Muscle of arm (tissue), 14 donors: Measurements from ENCODE around the gene ARPC5. TPM values are rescaled to one million over a fixed set of nuclear protein-coding genes. Genes with fewer than 3 reads are reported as not detected.
"Not testable (repeated sequence)": the region's sequence is repeated elsewhere in the genome, so short reads cannot be mapped to it uniquely, and the experiment has no call there.

Source experiments
- DNase-seq: peaks from one replicate; pipeline ENCODE4 v3.0.0-alpha.2; 2013
- long read RNA-seq, 11 donors: transcript quantifications; one replicate each; lab custom pipeline, GENCODE V29; 2026
- polyA plus RNA-seq, 12 donors: library from polyadenylated mRNA; unstranded; fragments of 120-200 nt; gene quantifications; one replicate each; pipeline ENCODE4 v1.2.1, GENCODE V29; 2013; ENCODE audit not compliant: insufficient read length in 12 of 12

ARPC5 gene
- polyA plus RNA-seq = 100 to 1,000 TPM in 3 of 12 donors, 10 to 100 TPM in 8, not detected in 1; 73.7 to 139 (median 93.4) TPM
- long read RNA-seq, donor 1, full-length matches to known transcripts = 182 of 261 reads
- long read RNA-seq, donor 1, partial matches to known transcripts = 69 of 261 reads
- long read RNA-seq, donor 1, other reads (novel, unspliced or antisense) = 10 of 261 reads
- long read RNA-seq, donor 2, full-length matches to known transcripts = 58 of 58 reads
- long read RNA-seq, donor 2, partial matches to known transcripts = 0 of 58 reads
- long read RNA-seq, donor 2, other reads (novel, unspliced or antisense) = 0 of 58 reads
- long read RNA-seq, donor 3, full-length matches to known transcripts = 65 of 65 reads
- long read RNA-seq, donor 3, partial matches to known transcripts = 0 of 65 reads
- long read RNA-seq, donor 3, other reads (novel, unspliced or antisense) = 0 of 65 reads
- long read RNA-seq, donor 4, full-length matches to known transcripts = 36 of 43 reads
- long read RNA-seq, donor 4, partial matches to known transcripts = 7 of 43 reads
- long read RNA-seq, donor 4, other reads (novel, unspliced or antisense) = 0 of 43 reads
- long read RNA-seq, donor 5, full-length matches to known transcripts = 123 of 131 reads
- long read RNA-seq, donor 5, partial matches to known transcripts = 0 of 131 reads
- long read RNA-seq, donor 5, other reads (novel, unspliced or antisense) = 8 of 131 reads
- long read RNA-seq, donor 6, full-length matches to known transcripts = 74 of 74 reads
- long read RNA-seq, donor 6, partial matches to known transcripts = 0 of 74 reads
- long read RNA-seq, donor 6, other reads (novel, unspliced or antisense) = 0 of 74 reads
- long read RNA-seq, donor 7, full-length matches to known transcripts = 37 of 42 reads
- long read RNA-seq, donor 7, partial matches to known transcripts = 0 of 42 reads
- long read RNA-seq, donor 7, other reads (novel, unspliced or antisense) = 5 of 42 reads
- long read RNA-seq, donor 8, full-length matches to known transcripts = 104 of 118 reads
- long read RNA-seq, donor 8, partial matches to known transcripts = 5 of 118 reads
- long read RNA-seq, donor 8, other reads (novel, unspliced or antisense) = 9 of 118 reads
- long read RNA-seq, donor 9, full-length matches to known transcripts = 79 of 79 reads
- long read RNA-seq, donor 9, partial matches to known transcripts = 0 of 79 reads
- long read RNA-seq, donor 9, other reads (novel, unspliced or antisense) = 0 of 79 reads
- long read RNA-seq, donor 10, full-length matches to known transcripts = 72 of 77 reads
- long read RNA-seq, donor 10, partial matches to known transcripts = 0 of 77 reads
- long read RNA-seq, donor 10, other reads (novel, unspliced or antisense) = 5 of 77 reads
- long read RNA-seq, donor 11, full-length matches to known transcripts = 107 of 137 reads
- long read RNA-seq, donor 11, partial matches to known transcripts = 24 of 137 reads
- long read RNA-seq, donor 11, other reads (novel, unspliced or antisense) = 6 of 137 reads

DNA sequence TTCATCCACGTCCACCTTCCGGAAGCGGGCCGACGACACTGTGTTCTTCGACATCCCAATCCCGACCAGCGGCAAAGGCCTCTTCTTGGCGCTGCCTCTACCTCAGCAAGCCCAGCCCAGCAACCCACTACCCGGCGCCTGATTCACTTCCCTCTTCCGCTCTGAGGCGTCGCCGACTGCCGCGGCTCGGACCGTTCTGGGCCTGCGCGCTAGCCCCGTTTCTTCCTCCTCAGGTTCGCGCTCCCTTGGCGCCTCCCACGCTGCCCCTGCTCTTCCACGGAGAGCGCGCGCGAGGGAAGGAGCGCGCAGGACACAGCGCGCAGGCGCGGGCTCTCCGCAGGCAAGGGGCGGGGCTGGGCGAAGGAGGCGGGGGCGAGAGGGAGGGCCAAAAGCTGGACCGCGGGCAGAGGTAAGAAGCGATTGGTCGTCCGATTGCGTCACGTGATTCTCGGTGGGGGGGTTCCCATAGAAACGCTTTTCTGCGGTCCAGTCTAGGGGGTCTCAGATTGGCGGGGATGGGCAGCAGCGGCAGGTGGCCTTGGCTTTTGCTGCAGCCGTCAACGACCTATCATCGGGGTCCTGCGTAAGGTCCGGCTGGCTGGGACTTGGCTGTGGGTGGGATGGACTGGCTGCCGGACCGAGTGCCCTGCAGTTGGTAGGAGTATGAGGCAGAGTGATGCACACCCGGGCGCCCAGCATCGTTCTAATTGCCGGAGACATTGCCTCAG lies at the start of gene ARPC5:
ARPC5 (minus strand) TSS at position 178 of the 728 bp plus-strand sequence; CDS start at position 54, 124 bp downstream.
- peak; percentile 98 for DNase-seq

DNA sequence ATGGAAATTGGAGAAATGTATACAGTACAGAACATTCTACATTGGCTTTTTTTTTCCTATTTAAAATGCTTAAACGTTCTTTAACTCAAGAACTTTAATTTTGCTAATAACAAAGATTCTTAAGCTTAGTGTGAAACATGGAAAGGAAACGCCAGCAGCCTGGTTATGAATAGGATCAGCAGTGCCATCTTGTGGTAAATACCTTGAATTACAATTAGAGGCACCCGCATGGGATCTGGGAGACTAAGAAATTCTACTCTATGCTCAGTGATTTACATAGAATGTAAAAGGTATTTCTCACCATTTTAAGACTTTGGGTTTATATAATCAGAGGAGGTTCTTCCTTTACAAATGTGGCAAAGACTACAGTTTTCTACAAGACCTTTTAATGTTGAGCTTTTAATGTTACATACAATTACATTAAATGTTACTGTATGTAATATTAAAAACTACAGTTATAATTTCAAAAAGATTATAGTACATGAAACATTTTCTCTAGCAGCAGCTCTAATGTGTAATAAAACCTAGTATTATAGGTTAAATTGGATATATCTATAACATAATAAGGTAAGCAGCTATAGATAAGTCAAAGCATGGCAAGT lies 49.6 kb upstream of the ARPC5 start:
- DNase-seq = no peak

DNA sequence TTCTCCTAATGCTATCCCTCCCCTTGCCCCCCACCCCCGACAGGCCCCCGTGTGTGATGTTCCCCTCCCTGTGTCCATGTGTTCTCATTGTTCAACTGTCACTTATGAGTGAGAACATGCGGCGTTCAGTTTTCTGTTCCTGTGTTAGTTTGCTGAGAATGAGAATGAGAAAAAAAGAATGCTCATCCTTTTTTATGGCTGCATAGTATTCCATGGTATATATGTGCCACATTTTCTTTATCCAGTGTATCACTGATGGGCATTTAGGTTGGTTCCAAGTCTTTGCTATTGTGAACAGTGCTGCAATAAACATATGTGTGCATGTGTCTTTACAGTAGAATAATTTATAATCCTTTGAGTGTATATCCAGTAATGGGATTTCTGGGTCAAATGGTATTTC lies 43.8 kb upstream of the ARPC5 start:
- not testable (repeated sequence) for DNase-seq

DNA sequence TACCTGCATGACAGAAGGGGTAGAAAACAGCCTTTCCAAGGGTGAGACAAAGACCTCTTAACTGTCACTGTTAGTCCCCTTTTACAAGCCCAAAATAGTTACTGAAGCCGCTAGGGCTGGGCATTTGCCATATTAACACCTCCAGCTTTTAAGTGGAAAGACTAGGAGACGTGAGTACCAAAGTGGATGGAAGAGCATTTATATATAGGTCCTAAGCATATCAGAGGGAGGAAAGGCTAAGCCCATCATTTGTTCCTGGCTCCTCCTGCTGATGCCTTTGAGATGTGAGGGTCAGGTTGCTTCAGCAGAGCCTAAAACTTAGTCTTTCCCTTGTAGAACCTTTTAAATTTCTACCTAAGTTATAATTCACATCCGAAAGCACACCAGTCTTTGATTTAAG lies 43.2 kb upstream of the ARPC5 start:
- DNase-seq = no peak

- DNase-seq = no peak
These were observed 41.1 kb upstream of the ARPC5 start for GRCh38 chr1:183676586-183677189.

DNA sequence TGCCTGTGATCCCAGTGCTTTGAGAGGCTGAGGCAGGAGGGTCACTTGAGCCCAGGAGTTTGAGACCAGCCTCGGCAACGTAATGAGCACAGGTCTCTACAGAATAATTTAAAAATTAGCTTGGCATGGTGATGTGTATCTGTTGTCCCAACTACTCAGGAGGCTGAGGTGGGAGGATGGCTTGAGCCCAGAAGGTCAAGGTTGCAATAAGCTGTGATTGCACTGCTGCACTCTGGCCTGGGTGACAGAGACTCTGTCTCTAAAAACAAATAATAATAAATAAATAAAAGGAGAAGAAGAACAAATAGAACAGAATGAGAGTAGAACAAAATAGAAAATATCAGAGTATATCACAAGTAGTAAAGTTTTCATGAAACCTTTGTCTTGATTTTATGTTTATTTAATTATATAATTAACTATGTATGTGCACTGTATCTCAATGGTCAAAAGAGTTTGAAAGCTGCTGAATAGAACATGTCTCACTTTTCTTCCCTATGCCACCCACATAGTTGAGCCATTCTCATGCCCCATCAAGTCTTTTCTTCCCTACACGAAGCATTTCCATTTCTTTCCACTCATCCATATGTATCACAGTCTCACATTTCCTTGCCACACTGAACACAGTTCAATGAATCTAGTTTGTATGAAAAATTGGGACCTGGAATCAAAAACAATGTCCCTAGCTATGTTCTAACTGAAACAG lies 40.5 kb upstream of the ARPC5 start:
- no peak for DNase-seq

DNA sequence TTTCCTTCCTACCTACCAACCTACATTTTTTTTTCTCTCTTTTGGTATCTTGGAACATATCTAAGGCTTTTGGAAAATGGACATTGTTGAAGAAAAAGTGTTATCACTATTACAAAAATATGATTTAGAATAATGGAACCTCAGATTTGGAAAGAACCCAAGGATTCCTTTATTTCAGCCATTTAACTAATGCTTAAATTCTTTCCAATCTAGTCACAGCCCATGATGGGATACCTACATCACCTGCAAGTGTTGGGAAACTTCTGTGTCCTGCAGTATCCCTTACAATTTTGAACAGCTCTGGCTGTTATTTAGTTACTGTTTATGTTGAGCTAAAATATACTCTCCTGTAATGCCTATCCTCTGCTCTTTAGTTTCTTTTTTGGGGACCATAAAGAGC lies 39.8 kb upstream of the ARPC5 start:
- DNase-seq = no peak

DNA sequence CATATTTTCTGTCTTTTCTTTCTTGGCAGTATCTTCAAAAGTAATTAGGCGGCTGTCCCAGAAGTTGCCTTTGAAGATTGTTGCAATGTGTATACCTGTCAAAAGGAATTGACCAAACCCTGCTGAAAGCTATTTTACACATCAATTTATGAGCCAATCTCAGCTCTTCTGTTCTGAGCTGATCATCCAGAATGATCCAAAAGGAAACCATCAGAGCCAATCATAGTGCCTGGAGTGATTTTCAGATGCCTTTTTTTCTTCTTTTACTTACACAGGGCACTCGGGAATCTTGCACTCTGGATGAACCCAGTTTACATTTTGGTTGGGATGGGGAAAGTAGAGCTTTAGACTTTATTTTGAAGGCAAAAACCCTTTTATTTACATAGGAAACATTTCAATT lies 39.3 kb upstream of the ARPC5 start:
- DNase-seq = peak; percentile 79

DNA sequence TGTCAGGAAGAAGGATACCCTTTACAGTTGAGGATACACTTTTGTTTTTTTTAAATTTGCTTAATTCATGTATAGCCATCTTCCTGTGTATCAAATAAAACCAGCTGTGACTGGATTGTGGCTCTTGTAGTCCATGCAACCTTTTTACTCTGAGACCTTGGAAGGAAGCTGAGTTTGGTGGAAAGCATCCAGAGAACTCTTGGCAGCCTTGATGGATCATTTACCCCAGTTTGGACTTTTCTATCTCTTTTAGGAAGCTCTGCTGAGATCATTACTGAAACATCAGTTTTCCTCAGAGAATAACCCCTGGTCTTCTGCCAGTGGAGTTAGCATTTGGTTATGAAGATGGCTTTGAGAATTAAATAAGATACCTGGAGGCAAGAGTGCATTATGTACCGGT lies 38.8 kb upstream of the ARPC5 start:
- DNase-seq = peak; percentile 97

DNA sequence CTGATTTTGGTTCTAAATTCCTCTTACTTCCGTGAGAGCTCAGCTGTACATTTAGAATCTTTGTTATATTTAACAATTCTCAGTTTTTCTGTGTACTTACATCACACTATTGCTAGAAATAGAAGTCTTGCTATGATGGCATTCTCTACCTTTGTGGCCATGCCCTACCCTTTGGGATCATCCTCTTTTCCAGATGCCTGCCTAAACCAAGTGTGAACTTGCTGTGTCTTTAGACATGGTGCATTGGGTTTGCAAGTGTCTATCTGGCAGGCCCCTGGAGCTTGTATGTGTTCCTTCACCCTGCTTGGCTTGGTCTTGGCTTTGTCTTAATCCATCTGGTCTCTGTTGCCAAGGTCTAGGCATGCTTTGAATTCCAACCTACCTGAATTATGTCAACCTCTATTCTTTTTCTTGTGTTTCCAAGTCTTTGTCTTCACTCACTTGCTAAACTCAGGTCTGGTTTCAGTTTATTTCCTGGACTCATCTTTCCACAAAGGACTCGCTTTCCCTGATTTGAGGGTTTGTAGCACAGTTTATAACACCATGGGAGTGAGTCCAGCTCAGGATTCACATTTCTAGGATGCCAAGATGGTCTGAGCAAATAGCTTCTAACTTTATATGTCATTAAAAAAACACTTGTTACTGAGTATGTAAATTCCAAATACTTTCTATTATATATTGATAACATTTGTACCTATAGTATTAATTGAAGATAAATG lies 38.2 kb upstream of the ARPC5 start:
- peak; percentile 66 for DNase-seq

DNA sequence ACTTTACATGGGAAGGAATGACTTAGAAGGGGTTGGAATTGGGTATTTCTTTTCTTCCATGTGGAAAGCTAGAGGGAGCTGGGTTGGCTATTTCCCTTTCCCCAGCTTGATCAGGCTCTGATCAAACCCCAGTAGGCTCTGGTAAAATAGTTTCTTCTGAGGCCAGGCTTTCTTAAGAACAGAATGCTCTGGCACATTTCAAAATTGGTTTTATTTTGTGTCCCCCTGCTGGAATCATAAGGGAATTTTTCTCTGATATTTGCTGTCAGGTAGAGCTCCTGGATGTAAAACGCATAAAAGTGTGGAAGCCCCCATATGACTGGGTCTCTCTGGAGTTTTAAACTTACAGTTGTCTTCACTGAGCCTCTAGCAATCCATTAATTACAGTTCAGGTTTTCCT lies 34.6 kb upstream of the ARPC5 start:
- no peak for DNase-seq

- DNase-seq = no peak
These were observed 20.8 kb upstream of the ARPC5 start for GRCh38 chr1:183656355-183656754.

DNA sequence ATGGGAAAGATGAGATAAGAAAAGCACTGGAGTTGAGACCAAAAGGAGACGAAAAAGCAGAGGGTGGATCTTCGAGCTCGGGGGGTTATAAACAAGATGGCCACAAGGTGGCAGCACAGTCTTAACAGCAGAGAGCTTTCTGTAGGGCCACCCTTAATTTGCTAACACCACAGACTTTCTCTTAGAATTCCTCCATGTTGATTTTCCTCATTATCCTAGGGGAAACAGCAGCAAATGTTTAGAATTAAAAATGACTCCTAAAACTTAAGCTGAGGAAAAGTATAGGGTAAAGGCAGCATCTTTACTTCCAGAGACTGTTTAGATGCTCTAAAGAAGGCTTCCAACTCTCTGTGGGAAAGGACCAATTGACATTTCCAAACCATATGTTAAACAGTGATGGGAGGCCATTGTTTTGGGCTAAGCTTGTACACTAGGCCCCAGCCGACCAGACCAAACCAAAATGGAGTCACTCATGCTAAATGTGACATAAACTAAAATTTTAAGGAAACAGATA lies 20.0 kb upstream of the ARPC5 start:
- peak; percentile 92 for DNase-seq

DNA sequence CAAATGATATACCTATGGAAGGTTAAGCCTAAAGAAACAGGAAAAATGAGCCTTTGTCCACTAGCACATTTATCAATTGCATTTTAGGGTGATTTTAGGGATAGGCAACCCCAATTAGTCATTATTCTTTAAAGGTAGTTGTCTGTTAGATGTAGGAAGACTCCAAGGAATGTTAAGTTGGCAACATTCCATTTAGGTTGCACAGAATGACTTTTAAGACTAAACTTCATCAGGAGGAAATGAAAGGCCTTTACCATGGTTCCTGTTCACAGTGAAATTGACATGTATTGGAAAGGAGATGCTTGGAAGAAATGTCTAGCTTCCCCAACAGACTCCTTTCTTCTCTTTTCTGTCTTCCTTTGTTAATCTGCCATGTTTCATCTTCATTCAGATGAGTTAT lies 19.1 kb upstream of the ARPC5 start:
- DNase-seq = no peak

- DNase-seq = no peak
These were observed 18.4 kb upstream of the ARPC5 start for GRCh38 chr1:183653876-183654451.

- no peak for DNase-seq
These were observed 17.8 kb upstream of the ARPC5 start for GRCh38 chr1:183653462-183653794.

GRCh38 chr1:183652547-183653461 lies 17.2 kb upstream of the ARPC5 start, which contains the start of gene APOBEC4:
APOBEC4 (minus strand) TSS chr1:183653316; CDS start chr1:183648781, 4,535 bp downstream.
- no peak for DNase-seq
